Nephron (organoid): Measurements from ENCODE around the gene DIPK1B.
"Not testable (repeated sequence)": the region's sequence is repeated elsewhere in the genome, so short reads cannot be mapped to it uniquely, and the experiment has no call there.

Experiments used
- H3K27ac Mint-ChIP-seq, 3 experiments: 2 replicates each; pipeline ENCODE4 v1.8.0; 2020; ENCODE audit warnings: mixed read lengths in 3 of 3, mild to moderate bottlenecking in 2 of 3, moderate library complexity in 1 of 3
- H3K27me3 Mint-ChIP-seq: 2 replicates; pipeline ENCODE4 v1.8.0; 2021; ENCODE audit warnings: low read depth, mild to moderate bottlenecking, moderate library complexity, mixed read lengths
- H3K36me3 Mint-ChIP-seq: 2 replicates; pipeline ENCODE4 v1.8.0; 2020; ENCODE audit warnings: low read depth, mixed read lengths
- H3K4me1 Mint-ChIP-seq: 2 replicates; pipeline ENCODE4 v1.8.0; 2020; ENCODE audit warnings: mixed read lengths
- H3K4me3 Mint-ChIP-seq, 3 experiments: 2 replicates each; pipeline ENCODE4 v1.8.0; 2020; ENCODE audit warnings: mild to moderate bottlenecking in 3 of 3, mixed read lengths in 3 of 3, moderate library complexity in 2 of 3
- H3K9me3 Mint-ChIP-seq: 2 replicates; pipeline ENCODE4 v1.8.0; 2020; ENCODE audit warnings: mixed read lengths
- TF ChIP-seq, protein P1 (sequence below), 3 experiments: fragments of 200-600 bp; sonication (generic); IDR thresholded peaks; one replicate each; pipeline ENCODE4 v1.5.0; 2021; ENCODE audit warnings: antibody characterized with exemption in 3 of 3; ENCODE audit not compliant: unreplicated experiment in 3 of 3

Gene DIPK1B

DNA sequence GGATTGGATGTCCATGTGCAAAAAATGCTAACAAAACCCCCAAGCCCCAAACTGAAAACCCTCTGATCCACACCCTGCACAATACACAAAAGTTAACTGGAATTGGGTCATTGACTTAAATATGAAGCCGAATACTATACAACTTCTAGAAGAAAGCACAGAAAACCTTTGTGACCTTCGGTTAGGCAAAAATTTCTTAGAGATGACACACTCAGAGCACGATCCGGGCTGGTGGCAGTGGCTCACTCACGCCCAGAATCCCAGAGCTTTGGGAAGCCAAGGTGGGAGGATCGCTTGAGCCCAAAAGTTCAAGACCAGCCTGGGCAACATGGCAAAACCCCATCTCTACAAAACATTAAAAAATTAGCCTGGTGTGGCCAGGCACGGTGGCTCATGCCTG, 1.8 kb upstream of the DIPK1B start:
- TF ChIP-seq, protein P1, sequence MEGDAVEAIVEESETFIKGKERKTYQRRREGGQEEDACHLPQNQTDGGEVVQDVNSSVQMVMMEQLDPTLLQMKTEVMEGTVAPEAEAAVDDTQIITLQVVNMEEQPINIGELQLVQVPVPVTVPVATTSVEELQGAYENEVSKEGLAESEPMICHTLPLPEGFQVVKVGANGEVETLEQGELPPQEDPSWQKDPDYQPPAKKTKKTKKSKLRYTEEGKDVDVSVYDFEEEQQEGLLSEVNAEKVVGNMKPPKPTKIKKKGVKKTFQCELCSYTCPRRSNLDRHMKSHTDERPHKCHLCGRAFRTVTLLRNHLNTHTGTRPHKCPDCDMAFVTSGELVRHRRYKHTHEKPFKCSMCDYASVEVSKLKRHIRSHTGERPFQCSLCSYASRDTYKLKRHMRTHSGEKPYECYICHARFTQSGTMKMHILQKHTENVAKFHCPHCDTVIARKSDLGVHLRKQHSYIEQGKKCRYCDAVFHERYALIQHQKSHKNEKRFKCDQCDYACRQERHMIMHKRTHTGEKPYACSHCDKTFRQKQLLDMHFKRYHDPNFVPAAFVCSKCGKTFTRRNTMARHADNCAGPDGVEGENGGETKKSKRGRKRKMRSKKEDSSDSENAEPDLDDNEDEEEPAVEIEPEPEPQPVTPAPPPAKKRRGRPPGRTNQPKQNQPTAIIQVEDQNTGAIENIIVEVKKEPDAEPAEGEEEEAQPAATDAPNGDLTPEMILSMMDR (IDR thresholded peaks at IDR 0.05; ENCODE audit: unreplicated experiment in 3 of 3), result no peak
- Mint-ChIP-seq H3K4me1 (peaks cover 1% of the 10 kb centered on the region), H3K27me3 (peaks cover 11% of the 10 kb centered on the region), H3K4me3 (peak overlapping the region; percentile 81 to 88 (median 87)), H3K27ac (no peak overlapping the region), H3K36me3 (no peaks in the 10 kb centered on the region), H3K9me3 (no peaks in the 10 kb centered on the region)

DNA sequence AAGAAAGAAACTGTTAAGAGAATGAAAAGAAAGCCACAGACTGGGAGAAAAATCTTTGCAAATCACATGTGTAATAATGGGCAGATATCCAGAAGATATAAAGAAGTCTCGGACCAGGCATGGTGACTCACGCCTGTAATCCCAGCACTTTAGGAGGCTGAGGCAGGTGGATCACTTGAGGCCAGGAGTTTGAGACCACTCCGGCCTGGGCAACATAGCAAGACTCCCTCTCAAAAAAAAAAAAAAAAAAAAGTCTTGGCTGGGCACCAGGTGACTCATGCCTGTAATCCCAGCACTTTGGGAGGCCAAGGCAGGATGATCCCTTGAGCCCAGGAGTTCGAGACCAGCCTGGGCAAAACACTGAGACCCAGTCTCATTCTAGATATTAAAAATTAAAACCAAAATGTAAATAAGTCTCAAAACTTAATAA, 1.1 kb upstream of the DIPK1B start:
- H3K4me1 Mint-ChIP-seq, H3K36me3 Mint-ChIP-seq, H3K9me3 Mint-ChIP-seq: not testable (repeated sequence)
- Mint-ChIP-seq H3K4me3 (peak overlapping the region; percentile 81 to 88 (median 87)), H3K27me3 (peaks cover 11% of the 10 kb centered on the region), H3K27ac (peak overlapping the region in 2 of 3 experiments; percentile 38 to 63)

DNA sequence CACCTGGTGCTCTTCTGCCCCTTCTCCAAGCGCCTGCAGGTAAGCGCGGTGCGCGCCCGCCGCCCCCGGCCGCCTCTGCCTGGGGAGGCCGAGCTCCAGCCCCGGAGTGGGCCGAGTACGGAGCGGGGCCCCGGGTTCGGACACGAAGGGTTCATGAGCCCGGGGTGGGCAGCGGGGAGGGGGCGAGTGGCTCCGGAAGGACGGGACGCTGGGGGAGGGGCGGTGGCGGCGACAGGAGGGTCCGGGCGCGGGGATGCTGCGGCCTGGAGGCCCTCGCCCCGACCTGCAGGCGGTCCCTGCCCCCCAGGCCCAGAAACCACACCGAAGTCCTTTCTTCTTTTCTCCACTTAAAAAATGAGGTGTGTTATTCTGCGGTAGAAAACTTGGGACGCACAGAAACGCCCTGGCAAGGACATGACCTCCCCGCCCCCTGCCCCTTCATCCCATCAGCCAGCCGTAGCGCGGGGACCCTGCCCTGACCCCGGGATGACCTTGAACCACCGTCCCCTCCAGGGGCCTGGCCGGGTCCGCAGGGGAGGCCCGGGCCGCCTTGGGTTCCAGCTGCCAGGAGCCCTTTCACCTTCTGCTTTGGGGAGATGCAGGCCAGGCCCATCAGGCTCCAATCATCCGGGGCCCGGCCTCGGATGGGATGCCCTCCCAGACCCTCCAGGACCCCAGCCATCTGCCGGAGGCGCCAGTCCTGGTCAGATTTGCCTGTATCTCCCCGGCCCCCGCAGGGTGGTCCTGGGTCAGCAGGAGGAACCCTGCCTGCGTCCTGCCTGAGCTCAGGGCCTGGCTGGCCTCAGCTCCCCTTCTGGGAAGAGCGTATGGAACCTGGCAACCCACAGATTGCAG, 545 bp downstream of the DIPK1B start:
- TF ChIP-seq, protein P1 (IDR thresholded peaks at IDR 0.05; ENCODE audit: unreplicated experiment in 3 of 3), result no peak
- Mint-ChIP-seq H3K27ac (no peak overlapping the region), H3K36me3 (no peaks in the 10 kb centered on the region), H3K4me3 (peak overlapping the region; percentile 79 to 81 (median 79)), H3K27me3 (peaks cover 8% of the 10 kb centered on the region), H3K4me1 (peaks cover 7% of the 10 kb centered on the region), H3K9me3 (no peaks in the 10 kb centered on the region)

DNA sequence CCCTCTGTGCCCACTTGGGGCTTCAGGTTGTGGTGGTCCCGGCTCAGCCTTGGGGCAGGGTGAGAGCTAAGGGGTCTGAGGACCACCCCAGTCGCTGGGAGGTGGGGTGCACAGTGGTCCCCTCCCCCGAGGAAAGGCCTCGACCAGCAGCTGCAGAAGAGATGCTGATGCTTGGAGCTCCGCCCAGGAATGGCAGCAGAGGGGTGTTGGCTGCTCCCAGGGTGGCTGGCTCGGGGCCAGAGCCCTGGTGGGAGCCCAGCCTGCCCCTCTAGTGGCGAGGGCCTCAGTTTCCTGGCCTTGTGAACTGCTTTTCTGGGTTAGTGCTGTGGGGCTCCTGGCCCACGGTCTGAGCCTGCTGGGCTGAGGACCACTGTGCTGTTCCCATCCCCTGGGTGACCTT, 1.2 kb downstream of the DIPK1B start:
- H3K4me3 Mint-ChIP-seq, result peak overlapping the region; percentile 79 to 81 (median 79)
- no peaks in the 10 kb centered on the region for H3K9me3 Mint-ChIP-seq
- H3K4me1 Mint-ChIP-seq, result peaks cover 7% of the 10 kb centered on the region
- H3K27me3 Mint-ChIP-seq, result peaks cover 4% of the 10 kb centered on the region
- TF ChIP-seq, protein P1 (IDR thresholded peaks at IDR 0.05; ENCODE audit: unreplicated experiment in 3 of 3), result no peak
- no peaks in the 10 kb centered on the region for H3K36me3 Mint-ChIP-seq
- no peak overlapping the region for H3K27ac Mint-ChIP-seq

DNA sequence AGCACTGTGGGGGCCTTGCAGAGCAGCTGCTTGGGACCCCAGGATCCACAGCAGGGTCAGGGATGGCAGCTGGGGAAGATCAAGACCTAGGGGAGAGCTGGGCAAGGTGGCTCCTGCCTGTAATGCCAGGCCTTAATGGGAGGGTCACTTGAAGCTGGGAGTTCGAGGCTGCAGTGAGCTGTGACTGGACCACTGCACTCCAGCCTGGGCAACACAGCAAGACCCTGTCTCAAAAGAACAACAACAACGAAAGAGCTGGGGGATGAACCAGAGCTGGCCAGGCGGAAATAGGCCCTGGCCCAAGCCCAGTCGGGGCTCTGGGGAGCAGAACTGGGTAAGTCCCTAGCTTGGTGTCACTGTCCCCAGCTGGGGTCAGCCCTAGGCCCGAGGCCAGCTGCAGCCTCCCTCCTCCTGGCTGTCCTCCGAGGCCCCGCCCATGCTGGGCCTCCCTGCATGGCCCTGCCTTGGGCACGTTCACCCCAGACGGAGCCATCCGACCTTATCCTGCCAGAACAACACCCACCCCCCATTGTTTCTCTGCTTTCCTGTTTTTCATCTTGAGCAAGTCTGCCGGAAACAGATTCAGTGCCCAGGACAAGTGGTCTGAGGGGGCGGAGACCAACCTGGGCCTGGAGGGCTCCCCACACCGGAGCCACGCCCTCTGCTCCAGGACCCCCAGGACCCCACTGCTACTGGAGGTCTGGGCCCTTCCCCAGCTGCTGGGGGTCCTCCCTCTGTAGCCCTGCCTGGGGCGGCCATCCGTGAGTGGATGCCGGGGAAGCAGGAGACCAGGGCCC, 1.9 kb downstream of the DIPK1B start:
- TF ChIP-seq, protein P1 (IDR thresholded peaks at IDR 0.05; ENCODE audit: unreplicated experiment in 3 of 3), result no peak
- H3K9me3 Mint-ChIP-seq, result no peaks in the 10 kb centered on the region
- H3K27me3 Mint-ChIP-seq, result no peaks in the 10 kb centered on the region
- peak overlapping the region; percentile 79 to 81 (median 79) for H3K4me3 Mint-ChIP-seq
- H3K4me1 Mint-ChIP-seq, result peaks cover 7% of the 10 kb centered on the region
- no peaks in the 10 kb centered on the region for H3K36me3 Mint-ChIP-seq
- H3K27ac Mint-ChIP-seq, result no peak overlapping the region

DNA sequence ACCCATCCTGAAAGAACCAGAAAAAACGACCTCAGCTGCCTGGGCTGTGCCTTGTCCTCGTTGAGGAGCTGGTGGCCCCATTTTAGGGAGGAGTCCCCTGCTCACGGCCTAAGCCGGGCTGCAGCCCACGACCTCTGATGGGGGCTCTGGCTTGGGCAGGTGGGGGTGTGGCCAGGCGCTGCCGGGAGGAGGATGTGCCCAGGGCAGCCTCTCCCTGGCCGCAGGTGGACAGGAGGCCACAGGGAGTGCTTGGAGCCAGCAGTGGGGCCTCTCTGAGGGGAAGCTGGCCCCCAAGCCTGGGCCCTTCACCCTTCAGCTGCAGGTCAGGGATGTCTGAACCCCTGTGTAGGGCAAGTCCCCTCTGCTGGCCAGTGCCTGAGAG, 2.5 kb downstream of the DIPK1B start:
- Mint-ChIP-seq H3K9me3 (no peaks in the 10 kb centered on the region), H3K27me3 (no peaks in the 10 kb centered on the region), H3K27ac (no peak overlapping the region), H3K36me3 (no peaks in the 10 kb centered on the region), H3K4me3 (peak overlapping the region in 1 of 3 experiments; percentile 81), H3K4me1 (peaks cover 7% of the 10 kb centered on the region)
- TF ChIP-seq, protein P1 (IDR thresholded peaks at IDR 0.05; ENCODE audit: unreplicated experiment in 3 of 3), result no peak
